ENCODE data around the gene KRT86. TPM values are rescaled to one million over a fixed set of nuclear protein-coding genes. Genes with fewer than 3 reads are reported as not detected.

KRT86 gene
- polyA plus RNA-seq, 1 of the 3 experiments (the other 2 are of a cell fraction) = 0.56 TPM

DNA sequence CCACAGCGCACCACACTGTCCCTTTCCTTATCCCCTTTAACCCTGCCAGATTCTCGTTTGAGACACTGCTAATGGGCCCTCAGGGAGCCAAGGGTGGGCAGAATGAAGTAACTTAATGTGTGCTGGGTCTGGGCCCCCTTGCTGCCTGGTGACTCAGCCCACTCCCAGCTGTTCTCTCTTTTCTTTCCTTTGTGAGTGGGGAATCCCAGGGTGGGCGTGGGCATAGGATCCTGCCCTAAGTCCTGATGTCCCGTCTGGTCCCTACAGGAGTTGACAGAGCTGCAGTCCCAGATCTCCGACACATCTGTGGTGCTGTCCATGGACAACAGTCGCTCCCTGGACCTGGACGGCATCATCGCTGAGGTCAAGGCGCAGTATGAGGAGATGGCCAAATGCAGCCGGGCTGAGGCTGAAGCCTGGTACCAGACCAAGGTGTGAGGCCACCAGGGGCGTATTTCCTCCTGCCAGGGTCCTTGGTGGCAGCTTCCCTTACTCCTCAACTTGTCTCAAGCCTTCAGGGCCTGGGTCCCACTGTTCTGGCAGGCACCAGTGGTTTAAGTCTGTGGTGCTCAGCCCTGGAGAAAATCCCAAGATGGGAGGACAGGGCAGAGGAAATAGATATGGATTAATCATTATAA is 33.1 kb upstream of the KRT86 start:
- Histone ChIP-seq H4K20me1 (ENCODE audit: insufficient read depth) (no peaks in the 10 kb centered on the region), H3K9me3 (no peaks in the 10 kb centered on the region), H2AFZ (ENCODE audit: low read depth) (no peak overlapping the region), H3K4me1 (ENCODE audit: control insufficient read depth in 1 of 2, insufficient read depth in 2 of 2, low read depth in 1 of 2, low read length in 1 of 2) (peaks cover 17 to 23% of the 10 kb centered on the region in 2 experiments; a peak in 3 of 4 replicates), H3K4me3 (ENCODE audit: low read depth in 2 of 2, low read length in 1 of 2) (no peak overlapping the region), H3K9me2 (no peaks in the 10 kb centered on the region), H3K36me3 (replicated peaks in 1 of 2; ENCODE audit: control insufficient read depth in 1 of 2, insufficient read depth in 2 of 2, low read length in 1 of 2) (no peaks in the 10 kb centered on the region), H3K4me2 (no peak overlapping the region), H3K9ac (no peak overlapping the region), H3K27ac (ENCODE audit: low read depth in 2 of 2, low read length in 1 of 2) (no peak overlapping the region), H3F3A (replicated peaks; ENCODE audit: insufficient read depth) (no peaks in the 10 kb centered on the region), H3K27me3 (ENCODE audit: insufficient read depth) (no peaks in the 10 kb centered on the region), H3K79me2 (ENCODE audit: insufficient read depth) (no peaks in the 10 kb centered on the region)
- POLR2A ChIA-PET = no interaction called here
- peak; percentile 13 for DNase-seq
- WGBS (ENCODE audit: low lambda C conversion rate) = 83% methylated on average over 9 of the region's 11 CpGs
- TF ChIP-seq POLR2AphosphoS5 (IDR thresholded peaks at IDR 0.05; ENCODE audit: low read depth, low read length) = no peak
- no peak for TF ChIP-seq FOSL2 (IDR thresholded peaks at IDR 0.05; ENCODE audit: borderline replicate concordance, low read depth)
- no peak for TF ChIP-seq GATA2 (CRISPR knock-in tag; IDR thresholded peaks at IDR 0.05)
- no peak for TF ChIP-seq CTCF (IDR thresholded peaks at IDR 0.05)
- TF ChIP-seq, protein P1, sequence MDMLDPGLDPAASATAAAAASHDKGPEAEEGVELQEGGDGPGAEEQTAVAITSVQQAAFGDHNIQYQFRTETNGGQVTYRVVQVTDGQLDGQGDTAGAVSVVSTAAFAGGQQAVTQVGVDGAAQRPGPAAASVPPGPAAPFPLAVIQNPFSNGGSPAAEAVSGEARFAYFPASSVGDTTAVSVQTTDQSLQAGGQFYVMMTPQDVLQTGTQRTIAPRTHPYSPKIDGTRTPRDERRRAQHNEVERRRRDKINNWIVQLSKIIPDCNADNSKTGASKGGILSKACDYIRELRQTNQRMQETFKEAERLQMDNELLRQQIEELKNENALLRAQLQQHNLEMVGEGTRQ (IDR thresholded peaks at IDR 0.05; ENCODE audit: borderline replicate concordance, low read depth, low read length) = no peak
- TF ChIP-seq, protein P2, sequence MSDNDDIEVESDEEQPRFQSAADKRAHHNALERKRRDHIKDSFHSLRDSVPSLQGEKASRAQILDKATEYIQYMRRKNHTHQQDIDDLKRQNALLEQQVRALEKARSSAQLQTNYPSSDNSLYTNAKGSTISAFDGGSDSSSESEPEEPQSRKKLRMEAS (IDR thresholded peaks at IDR 0.05; ENCODE audit: low read depth) = no peak
- no peak for TF ChIP-seq FOXM1 (IDR thresholded peaks at IDR 0.05; ENCODE audit: low read depth)
- CTCF ChIA-PET = interaction anchor here (1.4 to 1.7 kb wide), 2 partner anchors 20 to 38 kb away, joined by 7 to 8 read pairs; no protein-coding TSS in a partner anchor

- Histone ChIP-seq H3K9me2 (no peaks in the 10 kb centered on the region), H3K4me3 (ENCODE audit: low read depth in 2 of 2, low read length in 1 of 2) (no peak overlapping the region), H3K4me2 (no peak overlapping the region), H3K9ac (no peak overlapping the region), H3K4me1 (ENCODE audit: control insufficient read depth in 1 of 2, insufficient read depth in 2 of 2, low read depth in 1 of 2, low read length in 1 of 2) (peaks cover 19 to 23% of the 10 kb centered on the region in 2 experiments; a peak in 3 of 4 replicates), H3K79me2 (ENCODE audit: insufficient read depth) (no peaks in the 10 kb centered on the region), H3K27ac (ENCODE audit: low read depth in 2 of 2, low read length in 1 of 2) (no peak overlapping the region), H3F3A (replicated peaks; ENCODE audit: insufficient read depth) (no peaks in the 10 kb centered on the region), H3K36me3 (replicated peaks in 1 of 2; ENCODE audit: control insufficient read depth in 1 of 2, insufficient read depth in 2 of 2, low read length in 1 of 2) (no peaks in the 10 kb centered on the region), H2AFZ (ENCODE audit: low read depth) (no peak overlapping the region), H3K9me3 (no peaks in the 10 kb centered on the region), H3K27me3 (ENCODE audit: insufficient read depth) (no peaks in the 10 kb centered on the region), H4K20me1 (ENCODE audit: insufficient read depth) (no peaks in the 10 kb centered on the region)
- ChIA-PET CTCF (interaction anchor here (0.6 to 3.5 kb wide), 5 partner anchors 21 to 85 kb away, joined by 3 to 15 read pairs (median 7); no protein-coding TSS in a partner anchor), POLR2A (no interaction called here)
- WGBS (ENCODE audit: low lambda C conversion rate) = 93% methylated on average over 7 of the region's 11 CpGs
- peak; percentile 9 for DNase-seq
- TF ChIP-seq ZBTB33 (IDR thresholded peaks at IDR 0.05; ENCODE audit: borderline replicate concordance, low read depth) (no peak), EP300 (IDR thresholded peaks at IDR 0.05; ENCODE audit: borderline replicate concordance in 1 of 2, low read depth in 1 of 2, low read length in 1 of 2) (no peak), RCOR1 (IDR thresholded peaks at IDR 0.05; ENCODE audit: low read length) (no peak), RFX5 (IDR thresholded peaks at IDR 0.05; ENCODE audit: low read length) (no peak), CHD2 (IDR thresholded peaks at IDR 0.05; ENCODE audit: low read length, partially characterized antibody) (no peak), SMC3 (IDR thresholded peaks at IDR 0.05; ENCODE audit: low read depth, low read length) (no peak), MXI1 (IDR thresholded peaks at IDR 0.05; ENCODE audit: low read depth, low read length) (no peak), FOXJ3 (CRISPR knock-in tag; IDR thresholded peaks at IDR 0.05) (no peak)
- TF ChIP-seq, protein P3, sequence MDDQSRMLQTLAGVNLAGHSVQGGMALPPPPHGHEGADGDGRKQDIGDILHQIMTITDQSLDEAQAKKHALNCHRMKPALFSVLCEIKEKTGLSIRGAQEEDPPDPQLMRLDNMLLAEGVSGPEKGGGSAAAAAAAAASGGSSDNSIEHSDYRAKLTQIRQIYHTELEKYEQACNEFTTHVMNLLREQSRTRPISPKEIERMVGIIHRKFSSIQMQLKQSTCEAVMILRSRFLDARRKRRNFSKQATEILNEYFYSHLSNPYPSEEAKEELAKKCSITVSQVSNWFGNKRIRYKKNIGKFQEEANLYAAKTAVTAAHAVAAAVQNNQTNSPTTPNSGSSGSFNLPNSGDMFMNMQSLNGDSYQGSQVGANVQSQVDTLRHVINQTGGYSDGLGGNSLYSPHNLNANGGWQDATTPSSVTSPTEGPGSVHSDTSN (IDR thresholded peaks at IDR 0.05) = no peak
- TF ChIP-seq, protein P1 (IDR thresholded peaks at IDR 0.05; ENCODE audit: borderline replicate concordance, low read depth, low read length) = no peak
Observed at GRCh38 chr12:52242442-52243258, 31.8 kb upstream of the KRT86 start.
